Astrocyte (in vitro differentiated cells and primary cell): ENCODE measurements around the gene WIZ. TPM values are rescaled to one million over a fixed set of nuclear protein-coding genes. Genes with fewer than 3 reads are reported as not detected.

ENCODE experiments used
- DNase-seq: peaks from one replicate; pipeline ENCODE4 v3.0.0-alpha.2; 2010; ENCODE audit warnings: low read depth
- FAIRE-seq: peaks from 2 replicates; lab custom pipeline; 2011; peaks lifted over from hg19 to GRCh38; lab: Jason Lieb, UNC
- H2AFZ ChIP-seq: 2 replicates; pipeline ENCODE4 v1.6.0; 2012; ENCODE audit warnings: low read depth, low read length, inconsistent platforms
- H3K27ac ChIP-seq: 2 replicates; pipeline ENCODE4 v1.5.1; 2011; ENCODE audit warnings: low read depth, low read length, inconsistent platforms
- H3K27me3 ChIP-seq: 2 replicates; pipeline ENCODE4 v1.6.0; 2011; ENCODE audit warnings: low read length, inconsistent platforms; ENCODE audit not compliant: insufficient read depth
- H3K36me3 ChIP-seq: 2 replicates; pipeline ENCODE4 v1.5.1; 2011; ENCODE audit warnings: low read length, inconsistent platforms; ENCODE audit not compliant: insufficient read depth
- H3K4me1 ChIP-seq: 2 replicates; pipeline ENCODE4 v1.5.1; 2011; ENCODE audit warnings: low read length, inconsistent platforms; ENCODE audit not compliant: insufficient read depth
- H3K4me2 ChIP-seq: 2 replicates; pipeline ENCODE4 v1.6.0; 2012; ENCODE audit warnings: low read length, inconsistent platforms
- H3K4me3 ChIP-seq: 2 replicates; pipeline ENCODE4 v1.5.1; 2011; ENCODE audit warnings: low read depth, mild to moderate bottlenecking, low read length, inconsistent platforms; ENCODE audit not compliant: insufficient read depth
- H3K79me2 ChIP-seq: 2 replicates; pipeline ENCODE4 v1.6.0; 2012; ENCODE audit warnings: mild to moderate bottlenecking, low read length, inconsistent platforms; ENCODE audit not compliant: insufficient read depth
- H3K9ac ChIP-seq: 2 replicates; pipeline ENCODE4 v1.6.0; 2012; ENCODE audit warnings: mild to moderate bottlenecking, low read length, inconsistent platforms
- H3K9me3 ChIP-seq: 2 replicates; pipeline ENCODE4 v1.5.1; 2012; ENCODE audit warnings: low read depth, mild to moderate bottlenecking, low read length, inconsistent platforms; ENCODE audit not compliant: insufficient read depth
- H4K20me1 ChIP-seq: 2 replicates; pipeline ENCODE4 v1.6.0; 2012; ENCODE audit warnings: low read length, inconsistent platforms; ENCODE audit not compliant: insufficient read depth
- H3K27ac Mint-ChIP-seq: one replicate; pipeline ENCODE4 v1.8.0; 2021; ENCODE audit warnings: mild to moderate bottlenecking, mixed read lengths; ENCODE audit not compliant: unreplicated experiment
- H3K27me3 Mint-ChIP-seq: one replicate; pipeline ENCODE4 v1.8.0; 2021; ENCODE audit warnings: low read depth, mixed read lengths; ENCODE audit not compliant: unreplicated experiment
- H3K36me3 Mint-ChIP-seq: one replicate; pipeline ENCODE4 v1.8.0; 2021; ENCODE audit warnings: low read depth, mixed read lengths; ENCODE audit not compliant: unreplicated experiment
- H3K4me1 Mint-ChIP-seq: one replicate; pipeline ENCODE4 v1.8.0; 2021; ENCODE audit warnings: low read depth, mixed read lengths; ENCODE audit not compliant: unreplicated experiment
- H3K4me3 Mint-ChIP-seq: one replicate; pipeline ENCODE4 v1.8.0; 2021; ENCODE audit warnings: mild to moderate bottlenecking, moderate library complexity, mixed read lengths; ENCODE audit not compliant: unreplicated experiment
- H3K9me3 Mint-ChIP-seq: one replicate; pipeline ENCODE4 v1.8.0; 2021; ENCODE audit warnings: mild to moderate bottlenecking, mixed read lengths; ENCODE audit not compliant: unreplicated experiment
- EZH2 ChIP-seq: IDR thresholded peaks from 2 replicates; pipeline ENCODE4 v1.6.1; 2012; ENCODE audit warnings: mild to moderate bottlenecking, low read length, inconsistent platforms; ENCODE audit not compliant: insufficient read depth
- total RNA-seq: library from RNA; stranded (reverse); gene quantifications from 2 replicates; pipeline ENCODE4 v1.2.1, GENCODE V29; 2021
- TF ChIP-seq, protein P1 (sequence below): IDR thresholded peaks from 2 replicates; pipeline ENCODE4 v1.5.1; 2011; ENCODE audit warnings: low read depth, mild to moderate bottlenecking, inconsistent platforms, low read length, moderate library complexity; ENCODE audit not compliant: insufficient read depth

WIZ gene
- total RNA-seq, 1 donor from 2014 or later = 43.8 TPM

DNA sequence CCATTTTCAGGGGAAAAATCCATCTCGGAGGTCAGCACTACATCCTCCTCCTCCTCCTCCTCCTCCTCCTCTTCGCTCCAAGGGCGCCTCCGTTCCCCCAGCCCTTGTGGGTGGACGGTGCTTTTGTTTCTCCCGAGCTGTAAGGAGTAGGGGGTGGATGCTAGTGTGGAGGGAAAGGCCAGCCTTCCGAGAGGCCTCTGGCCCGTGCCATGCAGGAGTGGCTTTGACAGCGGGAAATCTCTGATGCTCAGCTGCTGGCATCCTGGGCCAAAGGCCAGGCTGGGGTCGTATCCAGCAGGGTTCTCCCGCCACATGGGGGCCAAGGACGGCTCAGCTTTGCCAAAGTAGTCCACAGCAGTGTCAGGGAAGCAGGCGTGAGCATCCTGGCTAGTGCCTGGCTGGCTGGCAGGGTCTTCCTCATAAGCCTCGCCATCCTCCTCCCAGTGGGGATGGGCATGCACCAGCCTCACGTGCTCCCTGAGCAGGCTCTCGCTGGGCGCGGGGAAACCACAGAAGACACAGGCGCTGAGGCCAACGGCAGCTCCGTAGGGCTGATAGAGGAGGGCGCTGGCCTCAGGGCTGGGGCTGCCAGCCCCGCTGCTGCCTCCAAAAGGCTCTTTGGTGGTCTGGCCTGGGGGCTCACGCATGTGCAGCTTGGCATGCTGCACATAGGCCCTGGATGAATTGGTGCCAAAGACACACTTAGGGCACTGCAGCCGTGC, 10.5 kb downstream of the WIZ start:
- Mint-ChIP-seq H3K36me3 (peaks cover 8% of the 10 kb centered on the region), H3K27me3 (no peaks in the 10 kb centered on the region), H3K27ac (no peak overlapping the region), H3K4me1 (no peaks in the 10 kb centered on the region), H3K9me3 (no peaks in the 10 kb centered on the region), H3K4me3 (no peak overlapping the region)
- no peaks in the 10 kb centered on the region for H3K9me3 ChIP-seq
- H3K27me3 ChIP-seq = no peaks in the 10 kb centered on the region
- no peak overlapping the region for H3K4me2 ChIP-seq
- no peak overlapping the region for H3K9ac ChIP-seq
- H3K4me1 ChIP-seq = no peaks in the 10 kb centered on the region
- no peaks in the 10 kb centered on the region for H4K20me1 ChIP-seq
- H3K27ac ChIP-seq = no peak overlapping the region
- H3K4me3 ChIP-seq = no peak overlapping the region
- H2AFZ ChIP-seq = no peak overlapping the region
- TF ChIP-seq, protein P1, sequence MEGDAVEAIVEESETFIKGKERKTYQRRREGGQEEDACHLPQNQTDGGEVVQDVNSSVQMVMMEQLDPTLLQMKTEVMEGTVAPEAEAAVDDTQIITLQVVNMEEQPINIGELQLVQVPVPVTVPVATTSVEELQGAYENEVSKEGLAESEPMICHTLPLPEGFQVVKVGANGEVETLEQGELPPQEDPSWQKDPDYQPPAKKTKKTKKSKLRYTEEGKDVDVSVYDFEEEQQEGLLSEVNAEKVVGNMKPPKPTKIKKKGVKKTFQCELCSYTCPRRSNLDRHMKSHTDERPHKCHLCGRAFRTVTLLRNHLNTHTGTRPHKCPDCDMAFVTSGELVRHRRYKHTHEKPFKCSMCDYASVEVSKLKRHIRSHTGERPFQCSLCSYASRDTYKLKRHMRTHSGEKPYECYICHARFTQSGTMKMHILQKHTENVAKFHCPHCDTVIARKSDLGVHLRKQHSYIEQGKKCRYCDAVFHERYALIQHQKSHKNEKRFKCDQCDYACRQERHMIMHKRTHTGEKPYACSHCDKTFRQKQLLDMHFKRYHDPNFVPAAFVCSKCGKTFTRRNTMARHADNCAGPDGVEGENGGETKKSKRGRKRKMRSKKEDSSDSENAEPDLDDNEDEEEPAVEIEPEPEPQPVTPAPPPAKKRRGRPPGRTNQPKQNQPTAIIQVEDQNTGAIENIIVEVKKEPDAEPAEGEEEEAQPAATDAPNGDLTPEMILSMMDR = no peak
- TF ChIP-seq EZH2 = no peak
- no peak for DNase-seq
- no peaks in the 10 kb centered on the region for H3K36me3 ChIP-seq
- H3K79me2 ChIP-seq = no peaks in the 10 kb centered on the region
- FAIRE-seq = no peak

DNA sequence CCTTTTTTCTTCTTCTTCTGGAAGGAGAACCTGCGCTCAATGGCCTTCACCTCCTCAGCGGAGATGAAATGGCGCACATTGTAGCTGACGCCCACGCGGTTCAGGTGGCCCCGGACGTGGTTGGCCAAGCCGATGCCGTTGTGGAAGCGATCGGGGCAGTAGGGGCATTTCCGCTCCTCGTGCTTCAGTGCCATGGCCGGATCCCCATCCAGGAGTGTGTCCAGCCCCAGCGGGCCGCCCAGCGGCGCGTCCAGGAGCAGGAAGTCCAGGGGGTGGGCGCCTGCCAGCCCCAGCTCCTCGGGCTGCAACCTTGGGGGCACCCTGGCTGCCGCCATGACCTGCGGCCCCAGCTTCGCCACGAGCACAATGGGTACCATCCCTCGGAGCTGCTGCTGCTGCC, 11.2 kb downstream of the WIZ start:
- Histone ChIP-seq H3K27me3 (no peaks in the 10 kb centered on the region), H3K9ac (no peak overlapping the region), H3K79me2 (no peaks in the 10 kb centered on the region), H3K9me3 (no peaks in the 10 kb centered on the region), H4K20me1 (no peaks in the 10 kb centered on the region), H3K4me3 (no peak overlapping the region), H3K4me1 (no peaks in the 10 kb centered on the region), H3K4me2 (no peak overlapping the region), H2AFZ (no peak overlapping the region), H3K36me3 (no peaks in the 10 kb centered on the region), H3K27ac (no peak overlapping the region)
- Mint-ChIP-seq H3K9me3 (no peaks in the 10 kb centered on the region), H3K27ac (no peak overlapping the region), H3K36me3 (peaks cover 5% of the 10 kb centered on the region), H3K27me3 (no peaks in the 10 kb centered on the region), H3K4me1 (no peaks in the 10 kb centered on the region), H3K4me3 (no peak overlapping the region)
- DNase-seq (no peak), FAIRE-seq (no peak)
- TF ChIP-seq, protein P1 = no peak
- TF ChIP-seq EZH2 = no peak

- no peaks in the 10 kb centered on the region for H3K9me3 ChIP-seq
- H3K9me3 Mint-ChIP-seq = no peaks in the 10 kb centered on the region
- no peak for DNase-seq
- H3K4me1 ChIP-seq = peaks cover 5% of the 10 kb centered on the region
- H3K27me3 Mint-ChIP-seq = no peaks in the 10 kb centered on the region
- no peak overlapping the region for H2AFZ ChIP-seq
- TF ChIP-seq, protein P1 = no peak
- TF ChIP-seq EZH2 = no peak
- H4K20me1 ChIP-seq = no peaks in the 10 kb centered on the region
- H3K9ac ChIP-seq = no peak overlapping the region
- H3K27me3 ChIP-seq = no peaks in the 10 kb centered on the region
- peaks cover 5% of the 10 kb centered on the region for H3K36me3 Mint-ChIP-seq
- H3K36me3 ChIP-seq = no peaks in the 10 kb centered on the region
- peak overlapping the region; percentile 41 for H3K27ac Mint-ChIP-seq
- H3K4me3 Mint-ChIP-seq = no peak overlapping the region
- H3K4me2 ChIP-seq = no peak overlapping the region
- no peak overlapping the region for H3K4me3 ChIP-seq
- no peak overlapping the region for H3K27ac ChIP-seq
- peaks cover 3% of the 10 kb centered on the region for H3K4me1 Mint-ChIP-seq
- no peaks in the 10 kb centered on the region for H3K79me2 ChIP-seq
- no peak for FAIRE-seq
These were observed 11.6 kb downstream of the WIZ start for GRCh38 chr19:15438124-15438496.
